ENCODE measurements around the gene DPYD. TPM values are rescaled to one million over a fixed set of nuclear protein-coding genes. Genes with fewer than 3 reads are reported as not detected.

The DPYD gene
- total RNA-seq, 2 donors from 2014 or later = 9.2 to 17.5 TPM

GRCh38 chr1:97920276-97920831 is 480 bp downstream of the DPYD start:
- Histone ChIP-seq H3K27ac (ENCODE audit: low read depth, low read length) (no peak overlapping the region), H3K4me3 (ENCODE audit: low read length) (peak overlapping the region; percentile 94), H3K27me3 (ENCODE audit: control insufficient read depth, insufficient read depth, low read length, poor library complexity, severe bottlenecking) (no peaks in the 10 kb centered on the region), H3K4me1 (ENCODE audit: control insufficient read depth, insufficient read depth, low read length) (peaks cover 6% of the 10 kb centered on the region), H3K36me3 (ENCODE audit: control insufficient read depth, insufficient read depth, low read length) (no peaks in the 10 kb centered on the region), H3K9me3 (ENCODE audit: control insufficient read depth, low read length) (no peaks in the 10 kb centered on the region), H3K9ac (ENCODE audit: extremely low read depth, low read length, poor library complexity, severe bottlenecking) (no peak overlapping the region)
- Mint-ChIP-seq H3K27me3 (ENCODE audit: insufficient read depth) (peaks cover 1% of the 10 kb centered on the region), H3K4me3 (peak overlapping the region; percentile 82), H3K9me3 (no peaks in the 10 kb centered on the region), H3K4me1 (peaks cover 33% of the 10 kb centered on the region), H3K36me3 (ENCODE audit: low read depth) (no peaks in the 10 kb centered on the region), H3K27ac (peak overlapping the region; percentile 39)
- 0 to 7% methylated on average over 3 to 24 of the region's 24 CpGs for WGBS, 2 experiments (ENCODE audit: insufficient coverage in 1 of 2, insufficient read length in 1 of 2)
- TF ChIP-seq CTCF (conservative IDR thresholded peaks at IDR 0.05) = no peak
- DNase-seq = no peak

GRCh38 chr1:97919585-97920261 is 1.1 kb downstream of the DPYD start:
- Histone ChIP-seq H3K27me3 (ENCODE audit: control insufficient read depth, insufficient read depth, low read length, poor library complexity, severe bottlenecking) (no peaks in the 10 kb centered on the region), H3K9me3 (ENCODE audit: control insufficient read depth, low read length) (no peaks in the 10 kb centered on the region), H3K27ac (ENCODE audit: low read depth, low read length) (no peak overlapping the region), H3K4me1 (ENCODE audit: control insufficient read depth, insufficient read depth, low read length) (peaks cover 6% of the 10 kb centered on the region), H3K9ac (ENCODE audit: extremely low read depth, low read length, poor library complexity, severe bottlenecking) (no peak overlapping the region), H3K4me3 (ENCODE audit: low read length) (peak overlapping the region; percentile 94), H3K36me3 (ENCODE audit: control insufficient read depth, insufficient read depth, low read length) (no peaks in the 10 kb centered on the region)
- Mint-ChIP-seq H3K36me3 (ENCODE audit: low read depth) (no peaks in the 10 kb centered on the region), H3K4me1 (peaks cover 33% of the 10 kb centered on the region), H3K27me3 (ENCODE audit: insufficient read depth) (peaks cover 1% of the 10 kb centered on the region), H3K4me3 (peak overlapping the region; percentile 82), H3K9me3 (no peaks in the 10 kb centered on the region), H3K27ac (no peak overlapping the region)
- no peak for TF ChIP-seq CTCF (conservative IDR thresholded peaks at IDR 0.05)
- DNase-seq = no peak
- WGBS, 2 experiments (ENCODE audit: insufficient coverage in 1 of 2, insufficient read length in 1 of 2) = 43% methylated on average over 5 of the region's 6 CpGs; no CpG with 5 or more reads in 1 of the 2 experiments

DNA sequence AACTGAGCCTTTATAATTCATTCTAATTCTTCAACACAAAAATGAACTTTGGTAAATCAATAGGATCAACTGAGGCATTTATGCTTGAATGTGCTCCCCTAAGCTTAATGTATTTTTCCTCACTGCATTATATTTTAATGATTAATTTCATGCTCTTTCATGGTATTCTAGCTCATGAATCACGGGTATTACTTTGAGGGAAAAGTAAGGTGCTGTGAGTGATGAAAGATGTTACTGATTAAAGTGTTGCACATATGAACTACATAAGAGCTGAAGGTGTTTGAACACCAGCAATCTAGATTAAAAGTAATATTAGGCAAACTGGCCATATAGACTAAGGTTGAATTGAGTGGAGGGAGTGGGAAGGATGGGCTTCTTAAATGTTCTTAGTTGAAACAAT is 1.9 kb downstream of the DPYD start:
- H3K27me3 Mint-ChIP-seq (ENCODE audit: insufficient read depth) = peaks cover 1% of the 10 kb centered on the region
- TF ChIP-seq CTCF (conservative IDR thresholded peaks at IDR 0.05) = no peak
- H3K4me3 Mint-ChIP-seq = peak overlapping the region; percentile 82
- H3K36me3 ChIP-seq (ENCODE audit: control insufficient read depth, insufficient read depth, low read length) = no peaks in the 10 kb centered on the region
- peak overlapping the region; percentile 94 for H3K4me3 ChIP-seq (ENCODE audit: low read length)
- no peak for DNase-seq
- peaks cover 33% of the 10 kb centered on the region for H3K4me1 Mint-ChIP-seq
- no peaks in the 10 kb centered on the region for H3K27me3 ChIP-seq (ENCODE audit: control insufficient read depth, insufficient read depth, low read length, poor library complexity, severe bottlenecking)
- H3K9me3 Mint-ChIP-seq = no peaks in the 10 kb centered on the region
- H3K9me3 ChIP-seq (ENCODE audit: control insufficient read depth, low read length) = no peaks in the 10 kb centered on the region
- no peak overlapping the region for H3K9ac ChIP-seq (ENCODE audit: extremely low read depth, low read length, poor library complexity, severe bottlenecking)
- 74 to 100% methylated on average over 1 of the region's 1 CpG for WGBS, 2 experiments (ENCODE audit: insufficient coverage in 1 of 2, insufficient read length in 1 of 2)
- no peak overlapping the region for H3K27ac ChIP-seq (ENCODE audit: low read depth, low read length)
- H3K36me3 Mint-ChIP-seq (ENCODE audit: low read depth) = no peaks in the 10 kb centered on the region
- H3K27ac Mint-ChIP-seq = no peak overlapping the region
- peaks cover 6% of the 10 kb centered on the region for H3K4me1 ChIP-seq (ENCODE audit: control insufficient read depth, insufficient read depth, low read length)

Measured in endodermal cell (in vitro differentiated cells).